GM19467 (cell line): ENCODE data around the gene GOLPH3L.
"Not testable (repeated sequence)": the region's sequence is repeated elsewhere in the genome, so short reads cannot be mapped to it uniquely, and the experiment has no call there.

Experiments
- ATAC-seq: cut with Tn5 transposase; IDR thresholded peaks from one replicate; pipeline ENCODE4 v1.9.1; 2021; ENCODE audit warnings: mild to moderate bottlenecking, moderate library complexity; ENCODE audit not compliant: unreplicated experiment

The GOLPH3L gene

GRCh38 chr1:150660584-150660983 is 36.4 kb downstream of the GOLPH3L start:
- ATAC-seq = no peak

DNA sequence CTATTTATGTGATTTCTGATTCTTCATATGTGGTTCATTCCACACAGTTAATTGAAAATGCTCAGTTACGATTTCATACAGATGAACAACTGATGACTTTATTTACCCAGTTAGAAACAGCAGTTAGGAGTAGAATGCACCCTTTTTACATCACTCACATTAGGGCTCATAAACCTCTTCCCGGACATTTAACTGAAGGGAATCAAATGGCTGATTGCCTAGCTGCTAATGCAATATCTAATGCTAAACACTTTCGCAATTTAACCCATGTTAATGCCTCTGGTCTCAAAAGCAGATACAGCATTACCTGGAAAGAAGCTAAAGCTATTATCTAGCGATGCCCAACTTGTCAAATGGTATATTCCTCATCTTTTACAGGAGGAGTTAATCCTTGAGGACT is 39.9 kb downstream of the GOLPH3L start:
- ATAC-seq = not testable (repeated sequence)

- ATAC-seq = not testable (repeated sequence)
These were observed 42.3 kb downstream of the GOLPH3L start for GRCh38 chr1:150654635-150655034.

- ATAC-seq = no peak
These were observed 46.8 kb downstream of the GOLPH3L start for GRCh38 chr1:150650193-150650592.

DNA sequence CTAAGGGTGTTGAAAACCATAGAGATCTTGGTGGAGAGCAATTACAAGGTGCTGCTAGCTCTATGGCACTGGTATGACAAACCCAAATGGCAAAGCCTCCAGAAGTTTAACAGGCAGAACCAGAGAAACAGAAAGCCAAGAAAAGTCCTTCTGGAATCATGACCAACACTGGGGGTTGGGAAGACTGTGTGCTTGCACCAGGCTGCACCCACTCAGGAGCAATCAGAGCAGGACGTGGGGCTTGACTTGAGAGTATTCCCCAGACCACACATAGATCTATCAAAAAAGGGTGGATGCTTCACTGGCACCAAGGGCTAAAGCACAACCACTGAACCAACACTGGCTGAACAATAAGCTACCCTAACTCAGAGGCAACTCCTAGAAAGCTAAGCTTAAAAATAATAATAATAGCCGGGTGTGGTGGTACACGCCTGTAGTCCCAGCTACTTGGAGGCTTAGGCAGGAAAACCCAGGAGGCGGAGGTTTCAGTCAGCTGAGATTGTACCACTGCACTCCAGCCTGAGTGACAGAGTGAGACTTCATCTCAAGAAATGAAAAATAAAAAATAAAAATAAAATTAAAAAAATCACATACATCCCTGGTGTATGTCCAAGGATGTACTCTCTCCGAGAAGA is 47.4 kb downstream of the GOLPH3L start:
- ATAC-seq = no peak

GRCh38 chr1:150642296-150642695 is 54.7 kb downstream of the GOLPH3L start:
- ATAC-seq = no peak

DNA sequence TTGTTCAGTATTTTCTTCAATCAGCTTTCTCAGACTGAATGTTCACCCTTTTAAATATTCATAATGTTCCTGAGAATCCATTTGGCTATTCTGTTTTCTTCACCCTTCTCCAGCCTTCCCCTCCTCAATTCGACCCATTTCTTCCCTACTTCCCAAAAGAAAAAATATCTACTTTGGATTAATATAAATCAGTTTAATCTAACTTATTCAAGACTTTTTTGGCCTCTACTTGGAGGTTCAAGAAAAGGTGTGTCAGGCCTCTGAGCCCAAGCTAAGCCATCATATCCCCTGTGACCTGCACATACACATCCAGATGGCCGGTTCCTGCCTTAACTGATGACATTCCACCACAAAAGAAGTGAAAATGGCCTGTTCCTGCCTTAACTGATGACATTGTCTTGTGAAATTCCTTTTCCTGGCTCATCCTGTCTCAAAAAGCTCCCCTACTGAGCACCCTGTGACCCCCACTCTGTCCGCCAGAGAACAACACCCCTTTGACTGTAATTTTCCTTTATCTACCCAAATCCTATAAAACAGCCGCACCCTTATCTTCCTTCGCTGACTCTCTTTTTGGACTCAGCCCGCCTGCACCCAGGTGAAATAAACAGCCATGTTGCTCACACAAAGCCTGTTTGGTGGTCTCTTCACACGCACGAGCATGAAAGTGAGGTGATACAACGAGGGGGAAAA is 55.7 kb downstream of the GOLPH3L start:
- not testable (repeated sequence) for ATAC-seq

GRCh38 chr1:150638430-150638829 is 58.5 kb downstream of the GOLPH3L start:
- not testable (repeated sequence) for ATAC-seq

GRCh38 chr1:150634839-150635622 is 61.9 kb downstream of the GOLPH3L start:
- not testable (repeated sequence) for ATAC-seq

DNA sequence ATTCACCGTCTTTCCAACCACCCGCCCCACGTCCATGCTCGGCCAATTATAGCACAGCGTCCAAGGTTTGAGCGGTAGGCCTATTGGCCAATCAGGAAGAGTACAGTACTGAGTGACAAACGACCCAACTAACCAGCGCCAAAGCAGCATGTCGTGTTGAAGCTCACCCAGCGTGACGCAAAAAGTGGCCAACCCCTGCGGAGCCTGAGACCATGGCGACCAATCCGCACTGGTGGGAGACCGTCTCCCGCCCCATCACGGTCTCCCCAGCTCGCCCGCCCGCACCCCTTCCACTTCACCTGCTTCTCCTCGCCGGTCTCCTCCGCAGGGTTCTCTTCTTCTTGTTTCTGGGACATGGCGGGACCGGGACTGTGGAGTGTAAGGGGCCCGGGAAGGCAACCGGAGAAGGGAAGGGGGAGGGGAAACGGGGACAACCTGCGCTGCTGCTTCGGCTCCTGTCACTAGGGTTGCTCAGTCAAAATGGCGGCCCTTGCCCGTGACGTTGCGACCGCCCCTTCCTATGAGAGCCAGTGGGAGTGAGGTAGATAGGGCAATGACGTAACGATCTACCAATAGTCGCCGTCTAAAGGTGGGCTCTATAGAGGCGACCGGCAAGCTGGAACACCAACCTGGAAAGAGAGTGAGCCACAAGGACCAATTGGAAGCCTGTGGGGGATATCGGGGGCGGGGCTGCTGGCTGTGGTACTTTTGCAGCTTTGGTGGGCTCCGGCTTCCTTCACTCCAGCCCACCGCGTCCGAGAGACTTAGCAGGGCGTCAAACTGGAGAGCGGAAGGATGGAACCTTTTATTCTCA is 67.6 kb downstream of the GOLPH3L start, which contains the start of gene ENSA:
ENSA (minus strand) TSS at position 498 of the 814 bp plus-strand sequence; CDS start at position 356, 142 bp downstream.
- ATAC-seq = peak; percentile 90

DNA sequence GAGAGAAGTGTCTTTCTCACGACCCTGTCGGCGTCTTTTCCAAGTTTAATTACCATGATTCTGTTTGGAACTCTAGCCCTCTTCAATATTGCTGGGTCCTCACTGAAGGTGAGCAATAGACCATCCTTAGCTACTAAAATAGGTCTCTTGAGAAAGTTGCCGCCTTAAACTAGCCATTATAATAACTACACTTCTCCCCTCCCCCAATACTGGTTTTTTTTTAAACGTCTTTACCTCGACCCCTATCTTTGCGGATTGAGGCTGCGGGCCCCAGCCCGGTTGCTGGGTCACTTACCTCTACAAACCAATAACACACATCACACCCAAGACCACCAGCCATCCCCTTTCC is 68.2 kb downstream of the GOLPH3L start:
- no peak for ATAC-seq

GRCh38 chr1:150627826-150628410 is 69.0 kb downstream of the GOLPH3L start:
- ATAC-seq = no peak

- no peak for ATAC-seq
These were observed 70.8 kb downstream of the GOLPH3L start for GRCh38 chr1:150626150-150626549.

DNA sequence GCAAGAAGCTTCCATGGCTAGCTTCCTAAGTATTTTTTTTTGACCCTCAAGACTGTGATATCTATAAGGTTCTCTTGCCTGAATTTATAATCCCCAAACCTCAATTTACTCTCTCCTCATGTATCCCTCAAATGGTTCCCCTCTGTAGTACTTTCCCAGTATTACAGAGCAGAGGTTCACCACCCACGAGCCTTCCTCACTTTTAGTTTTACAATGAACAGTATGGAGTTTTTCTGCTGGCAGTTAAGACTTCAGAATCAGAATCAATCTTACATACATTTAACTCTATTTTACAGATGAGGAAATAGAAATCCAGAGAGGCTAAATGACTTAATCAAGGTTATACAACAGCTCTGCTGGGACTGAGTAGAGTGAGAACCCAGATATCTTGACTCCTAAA is 72.4 kb downstream of the GOLPH3L start:
- not testable (repeated sequence) for ATAC-seq

DNA sequence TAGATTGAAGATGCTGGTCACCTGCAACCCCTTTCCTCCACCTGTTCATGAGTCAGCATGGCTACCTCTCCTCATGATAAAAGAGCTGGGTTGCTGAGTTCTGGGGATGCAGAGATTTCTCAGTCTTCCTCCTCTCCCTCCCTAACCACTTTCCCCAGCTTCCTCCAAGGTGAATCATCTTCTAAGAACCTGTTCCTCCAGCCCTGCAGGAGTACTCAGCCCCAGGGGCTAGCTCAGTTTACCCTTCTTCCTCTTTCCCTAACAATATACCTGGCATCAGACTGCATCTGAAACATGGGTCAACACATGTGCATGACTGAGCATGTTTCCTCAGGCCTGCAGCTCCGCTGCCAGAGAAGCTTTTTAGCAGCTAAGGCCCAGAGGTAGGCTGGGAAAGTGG is 72.8 kb downstream of the GOLPH3L start:
- ATAC-seq = not testable (repeated sequence)

DNA sequence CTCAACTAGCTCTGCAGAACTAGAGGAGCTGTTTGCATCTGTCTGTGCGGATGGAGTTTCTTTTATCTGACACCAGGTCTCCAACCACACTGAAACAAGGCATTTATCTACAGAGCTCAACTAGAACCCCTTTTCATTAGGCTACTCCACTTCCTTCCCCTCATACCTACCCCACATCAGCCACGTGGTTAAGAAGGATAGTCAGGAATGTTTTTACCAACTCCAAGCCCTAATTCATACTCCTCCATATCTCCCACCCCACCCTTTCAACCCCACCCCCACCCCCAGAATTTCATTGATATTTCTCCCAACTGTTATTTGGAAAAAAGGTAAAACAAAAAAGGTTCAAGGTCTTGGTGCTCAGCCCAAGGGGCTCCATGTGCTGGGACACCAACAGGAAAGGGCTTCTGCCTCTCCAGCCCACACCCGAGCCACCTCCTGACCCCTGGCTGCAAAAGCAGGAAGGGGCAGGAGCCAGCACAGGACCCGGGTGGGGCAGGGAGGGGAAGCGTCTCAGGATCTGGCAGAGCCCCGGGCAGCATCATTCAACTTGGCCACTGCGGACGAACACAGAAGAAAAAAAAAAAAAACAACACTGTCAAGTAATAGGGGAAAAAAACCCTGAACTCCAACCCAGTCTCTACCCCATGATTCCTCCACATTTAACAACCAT is 74.5 kb downstream of the GOLPH3L start:
- no peak for ATAC-seq

GRCh38 chr1:150621497-150622302 is 75.3 kb downstream of the GOLPH3L start:
- ATAC-seq = no peak

DNA sequence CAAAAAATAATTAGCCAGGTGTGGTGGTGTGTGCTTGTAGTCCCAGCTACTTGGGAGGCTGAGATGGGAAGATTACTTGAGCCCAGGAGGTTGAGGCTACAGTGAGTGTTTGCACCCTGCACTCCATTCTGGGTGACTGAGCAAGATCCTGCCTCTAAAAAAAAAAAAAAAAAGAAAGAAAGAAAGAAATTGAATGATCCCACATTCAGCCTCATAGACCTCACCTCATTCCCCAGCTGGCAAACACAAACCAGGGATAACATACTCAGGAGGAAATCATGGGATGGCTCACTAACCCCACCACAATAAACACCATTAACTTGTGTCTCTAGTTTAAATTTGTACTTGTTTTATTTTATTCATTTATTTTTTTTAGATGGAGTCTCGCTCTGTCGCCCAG is 76.0 kb downstream of the GOLPH3L start:
- ATAC-seq = no peak
